ENCODE results near the gene DCLK1. TPM values are rescaled to one million over a fixed set of nuclear protein-coding genes. Genes with fewer than 3 reads are reported as not detected.

DCLK1 gene
- total RNA-seq, 1 donor from 2014 or later, result 7.9 TPM

DNA sequence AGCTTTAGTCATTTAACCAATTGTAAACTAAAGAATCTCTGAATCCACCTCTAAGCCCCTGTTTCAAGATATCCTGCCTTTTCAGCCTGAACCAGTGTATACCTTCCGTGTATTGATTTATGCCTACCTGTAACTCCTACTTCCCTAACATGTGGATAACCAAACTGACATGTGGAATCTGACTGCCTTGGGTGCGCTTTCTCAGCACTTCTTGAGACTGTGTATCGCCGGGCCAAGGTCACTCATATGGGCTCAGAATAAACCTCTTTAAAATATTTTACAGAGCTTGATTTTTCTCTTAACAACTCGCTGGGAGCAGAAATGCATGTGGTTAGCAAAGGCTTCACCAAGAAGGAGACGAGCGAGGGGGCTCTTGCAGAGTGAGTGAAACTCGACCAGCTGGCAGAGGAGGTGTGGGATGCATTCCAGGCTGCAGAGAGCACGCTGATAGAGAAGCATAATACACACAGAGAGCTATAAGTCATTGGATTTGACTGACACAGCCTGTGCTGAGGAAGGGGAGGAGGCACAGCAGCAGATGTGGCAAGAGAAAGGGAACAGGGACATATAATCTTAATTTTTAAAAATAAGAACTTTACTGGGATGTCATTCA, 386.5 kb downstream of the DCLK1 start:
- H3K9me3 Mint-ChIP-seq (ENCODE audit: low read depth), result peaks cover 8% of the 10 kb centered on the region
- peaks cover 10% of the 10 kb centered on the region for H3K4me1 Mint-ChIP-seq (ENCODE audit: low read depth)
- H3K4me3 Mint-ChIP-seq (ENCODE audit: unreplicated experiment), result no peak overlapping the region
- H3K27me3 Mint-ChIP-seq (ENCODE audit: low read depth), result no peaks in the 10 kb centered on the region
- TF ChIP-seq CTCF (IDR thresholded peaks at IDR 0.05), result no peak
- no peak overlapping the region for H3K27ac Mint-ChIP-seq (ENCODE audit: unreplicated experiment)
- DNase-seq (ENCODE audit: low spot score), result no peak
- peaks cover 2% of the 10 kb centered on the region for H3K36me3 Mint-ChIP-seq (ENCODE audit: low read depth)

GRCh38 chr13:35744144-35744543, 387.0 kb downstream of the DCLK1 start:
- H3K36me3 Mint-ChIP-seq (ENCODE audit: low read depth), result no peaks in the 10 kb centered on the region
- H3K9me3 Mint-ChIP-seq (ENCODE audit: low read depth), result peaks cover 4% of the 10 kb centered on the region
- H3K27ac Mint-ChIP-seq (ENCODE audit: unreplicated experiment), result no peak overlapping the region
- no peak overlapping the region for H3K4me3 Mint-ChIP-seq (ENCODE audit: unreplicated experiment)
- TF ChIP-seq CTCF (IDR thresholded peaks at IDR 0.05), result no peak
- no peaks in the 10 kb centered on the region for H3K27me3 Mint-ChIP-seq (ENCODE audit: low read depth)
- peaks cover 10% of the 10 kb centered on the region for H3K4me1 Mint-ChIP-seq (ENCODE audit: low read depth)
- no peak for DNase-seq (ENCODE audit: low spot score)

GRCh38 chr13:35743165-35743564, 388.0 kb downstream of the DCLK1 start:
- Mint-ChIP-seq H3K27me3 (ENCODE audit: low read depth) (no peaks in the 10 kb centered on the region), H3K4me1 (ENCODE audit: low read depth) (peaks cover 10% of the 10 kb centered on the region), H3K9me3 (ENCODE audit: low read depth) (no peaks in the 10 kb centered on the region), H3K27ac (ENCODE audit: unreplicated experiment) (no peak overlapping the region), H3K36me3 (ENCODE audit: low read depth) (no peaks in the 10 kb centered on the region), H3K4me3 (ENCODE audit: unreplicated experiment) (no peak overlapping the region)
- DNase-seq (ENCODE audit: low spot score), result no peak
- no peak for TF ChIP-seq CTCF (IDR thresholded peaks at IDR 0.05)

DNA sequence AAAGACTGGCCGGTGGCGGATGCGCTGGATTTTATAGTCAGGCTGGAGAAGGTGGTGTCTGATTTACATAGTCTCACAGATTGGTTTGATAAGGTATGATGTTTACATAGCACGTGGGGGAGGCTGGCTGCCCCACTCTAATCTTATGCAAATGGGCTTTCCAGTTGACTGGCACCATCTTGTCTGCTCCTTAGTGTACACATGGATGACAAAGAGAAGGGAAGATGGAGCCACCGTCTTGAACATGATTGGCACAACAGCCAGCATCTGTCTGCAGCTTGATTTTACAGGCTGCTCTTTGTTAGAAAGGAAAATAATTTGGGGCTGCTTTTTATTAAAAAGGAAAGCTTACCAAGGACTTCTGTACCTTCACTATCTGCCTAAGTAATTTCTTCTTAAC, 389.5 kb downstream of the DCLK1 start:
- DNase-seq (ENCODE audit: low spot score), result no peak
- Mint-ChIP-seq H3K9me3 (ENCODE audit: low read depth) (no peaks in the 10 kb centered on the region), H3K27ac (ENCODE audit: unreplicated experiment) (no peak overlapping the region), H3K4me1 (ENCODE audit: low read depth) (peaks cover 10% of the 10 kb centered on the region), H3K4me3 (ENCODE audit: unreplicated experiment) (no peak overlapping the region), H3K36me3 (ENCODE audit: low read depth) (no peaks in the 10 kb centered on the region), H3K27me3 (ENCODE audit: low read depth) (no peaks in the 10 kb centered on the region)
- TF ChIP-seq CTCF (IDR thresholded peaks at IDR 0.05), result no peak

GRCh38 chr13:35736876-35737275, 394.3 kb downstream of the DCLK1 start:
- H3K4me3 Mint-ChIP-seq (ENCODE audit: unreplicated experiment), result no peak overlapping the region
- no peak for DNase-seq (ENCODE audit: low spot score)

More at GRCh38 chr13:35736876-35737275, 394.3 kb downstream of the DCLK1 start:
- H3K4me1 Mint-ChIP-seq (ENCODE audit: low read depth), result no peaks in the 10 kb centered on the region
- H3K9me3 Mint-ChIP-seq (ENCODE audit: low read depth), result no peaks in the 10 kb centered on the region
- H3K27me3 Mint-ChIP-seq (ENCODE audit: low read depth), result no peaks in the 10 kb centered on the region
- H3K36me3 Mint-ChIP-seq (ENCODE audit: low read depth), result no peaks in the 10 kb centered on the region
- H3K27ac Mint-ChIP-seq (ENCODE audit: unreplicated experiment), result no peak overlapping the region
- no peak for TF ChIP-seq CTCF (IDR thresholded peaks at IDR 0.05)
